ENCODE results near the gene DUOX1.

The DUOX1 gene

DNA sequence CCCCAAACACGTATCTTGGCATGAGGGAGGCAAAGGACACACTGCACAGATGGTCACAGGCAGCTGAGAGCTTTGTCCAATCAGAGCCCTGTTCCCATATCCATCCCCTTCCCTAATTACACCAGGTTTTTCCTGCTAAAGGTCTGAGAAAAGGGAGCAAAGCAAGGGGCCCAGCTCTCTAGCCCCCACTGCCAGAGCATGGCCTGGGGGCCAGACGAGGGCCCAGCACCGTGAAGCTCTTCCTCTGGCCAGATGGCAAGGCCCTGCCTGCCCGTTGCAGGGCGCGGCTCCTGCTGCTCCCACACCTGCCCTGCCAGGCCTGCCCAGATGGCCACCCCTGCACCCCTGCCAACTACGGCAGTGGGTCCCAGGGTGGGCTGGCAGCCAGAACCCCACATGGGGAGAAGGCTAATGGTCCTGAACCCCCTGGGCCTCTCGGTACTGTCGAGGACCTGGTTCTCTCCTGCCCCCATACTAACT lies 54.8 kb downstream of the DUOX1 start:
- FAIRE-seq (no peak), DNase-seq (ENCODE audit: insufficient read length, low spot score) (no peak)
- TF ChIP-seq PAX5 (IDR thresholded peaks at IDR 0.05; ENCODE audit: insufficient read depth, low read length, severe bottlenecking) (no peak), TAF1 (IDR thresholded peaks at IDR 0.05; ENCODE audit: low read depth, low read length) (no peak), POLR2AphosphoS5 (IDR thresholded peaks at IDR 0.05; ENCODE audit: low read depth, low read length) (no peak), POU2F2 (IDR thresholded peaks at IDR 0.05; ENCODE audit: low read depth, low read length) (no peak), POLR2A (IDR thresholded peaks at IDR 0.05; ENCODE audit: low read depth, low read length) (no peak), SPI1 (IDR thresholded peaks at IDR 0.05; ENCODE audit: low read depth, low read length) (no peak)

DNA sequence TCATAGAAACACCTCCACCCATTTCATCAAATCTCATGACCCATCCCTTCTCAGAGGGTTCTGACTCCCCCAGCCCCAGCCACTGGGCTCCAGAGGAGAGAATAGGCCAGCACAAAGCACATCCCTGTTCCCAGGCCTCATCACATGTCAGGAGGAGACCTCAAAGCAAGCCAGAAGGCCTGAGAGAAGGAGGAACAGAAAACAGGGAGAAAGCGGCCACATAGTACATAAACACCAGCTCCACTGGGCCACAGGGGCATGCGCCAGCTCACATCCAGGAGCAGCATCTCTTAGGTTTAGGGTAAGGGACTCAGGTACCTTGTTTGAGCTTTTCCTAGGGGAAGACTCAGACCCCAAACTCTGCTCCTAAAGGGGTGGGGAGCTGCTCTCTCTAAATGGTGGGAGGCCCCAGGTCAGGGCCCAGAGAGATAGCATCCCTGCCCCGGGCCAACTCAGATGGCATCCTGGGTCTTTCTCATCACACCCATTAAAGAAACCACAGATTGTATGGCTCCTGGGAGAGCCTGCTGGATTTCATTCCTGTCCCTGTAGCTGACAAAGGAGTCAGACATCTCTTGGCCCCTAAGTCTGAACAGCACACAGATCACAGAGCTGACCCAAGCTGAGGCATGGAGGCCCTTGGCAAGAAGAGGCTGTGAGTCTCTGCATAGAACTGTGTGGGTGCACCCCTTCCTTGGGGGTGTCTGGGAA lies 55.4 kb downstream of the DUOX1 start:
- DNase-seq (ENCODE audit: insufficient read length, low spot score) (no peak), FAIRE-seq (no peak)
- TF ChIP-seq TAF1 (IDR thresholded peaks at IDR 0.05; ENCODE audit: low read depth, low read length) (no peak), POLR2AphosphoS5 (IDR thresholded peaks at IDR 0.05; ENCODE audit: low read depth, low read length) (no peak), PAX5 (IDR thresholded peaks at IDR 0.05; ENCODE audit: insufficient read depth, low read length, severe bottlenecking) (no peak), POU2F2 (IDR thresholded peaks at IDR 0.05; ENCODE audit: low read depth, low read length) (no peak), POLR2A (IDR thresholded peaks at IDR 0.05; ENCODE audit: low read depth, low read length) (no peak), SPI1 (IDR thresholded peaks at IDR 0.05; ENCODE audit: low read depth, low read length) (no peak)

DNA sequence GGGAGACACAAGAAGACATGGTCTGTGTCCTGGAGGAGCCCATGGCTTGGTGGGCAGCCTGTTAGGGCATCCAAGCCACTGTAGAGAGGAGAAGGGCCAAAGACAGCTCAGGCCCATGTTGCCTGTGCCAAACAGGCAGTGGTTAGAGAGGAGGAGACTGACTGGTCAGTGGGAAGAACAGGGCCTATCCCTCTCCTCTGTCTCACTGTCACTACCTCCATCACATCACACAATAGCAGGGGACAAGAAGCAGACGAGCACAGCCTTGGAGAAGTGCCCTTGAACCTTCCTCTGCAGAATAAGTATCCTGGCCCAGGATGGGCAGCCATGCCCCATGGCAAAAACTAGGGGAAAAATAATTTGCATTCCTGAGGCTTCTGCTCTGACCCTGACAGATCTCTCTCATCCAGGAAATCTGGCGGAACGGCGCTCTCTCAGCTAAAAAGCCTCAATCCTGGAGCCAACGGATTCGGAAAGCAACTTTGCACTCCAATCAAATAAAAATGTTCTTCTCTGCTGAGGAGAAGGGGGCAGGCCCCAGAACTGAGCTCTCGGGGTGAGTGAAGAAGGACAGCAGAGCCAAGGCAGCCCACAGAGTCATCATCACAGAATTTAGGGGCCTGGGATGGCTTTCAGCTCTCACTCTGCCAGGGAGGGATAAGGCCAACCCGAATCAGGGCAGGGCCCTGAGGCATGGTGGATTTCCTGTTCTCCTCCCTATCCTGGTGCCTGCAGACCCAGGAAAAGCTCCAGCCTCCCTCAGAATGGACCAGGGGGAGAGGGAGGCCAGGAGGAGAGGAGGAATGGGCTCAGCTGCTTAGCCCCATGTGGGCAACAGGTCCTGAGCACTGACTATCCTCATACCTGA lies 56.3 kb downstream of the DUOX1 start:
- FAIRE-seq (no peak), DNase-seq (ENCODE audit: insufficient read length, low spot score) (no peak)
- no peak for TF ChIP-seq POU2F2 (IDR thresholded peaks at IDR 0.05; ENCODE audit: low read depth, low read length)
- TF ChIP-seq SPI1 (IDR thresholded peaks at IDR 0.05; ENCODE audit: low read depth, low read length), result no peak

DNA sequence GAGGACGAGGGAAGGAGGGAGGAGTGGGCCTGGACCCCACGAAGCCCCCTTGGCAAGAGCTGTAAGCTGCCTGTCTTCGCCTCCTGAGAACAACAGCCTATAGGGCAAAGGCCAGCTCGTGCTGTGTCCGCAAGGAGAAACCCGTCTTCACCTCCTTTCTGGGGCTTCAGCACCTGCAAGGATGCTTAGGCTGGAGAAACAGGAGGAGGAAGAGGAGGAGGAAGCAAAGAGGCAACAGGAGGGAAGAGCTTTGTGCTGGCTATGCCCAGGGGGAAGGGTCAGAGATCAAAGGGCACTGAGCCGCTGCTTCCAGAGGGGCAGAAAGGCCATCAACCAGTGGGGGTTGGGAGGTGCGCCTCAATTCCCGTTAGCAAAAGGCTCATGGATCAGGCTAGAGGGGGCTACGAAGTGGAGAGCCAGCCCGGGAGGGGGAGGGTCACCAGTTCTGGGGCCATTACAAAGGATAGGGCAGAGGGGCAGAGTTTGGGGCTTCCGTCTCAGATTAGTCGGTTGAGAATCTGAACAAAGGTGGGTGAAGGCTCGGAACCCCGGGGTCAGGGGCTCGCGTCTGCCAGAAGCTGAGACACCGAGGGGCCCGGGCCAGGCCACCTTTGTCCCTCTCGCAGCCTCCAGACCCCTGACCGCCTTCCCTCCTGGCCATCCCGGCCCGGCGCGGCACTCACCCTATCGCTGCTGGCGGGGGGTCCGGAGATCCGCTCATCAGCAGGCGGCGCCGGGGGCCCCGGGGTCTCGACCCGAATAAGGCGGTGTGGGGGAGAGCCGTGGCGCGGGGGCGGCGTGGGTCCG lies 57.2 kb downstream of the DUOX1 start:
- TF ChIP-seq TAF1 (IDR thresholded peaks at IDR 0.05; ENCODE audit: low read depth, low read length) (no peak), POLR2AphosphoS5 (IDR thresholded peaks at IDR 0.05; ENCODE audit: low read depth, low read length) (no peak), PAX5 (IDR thresholded peaks at IDR 0.05; ENCODE audit: insufficient read depth, low read length, severe bottlenecking) (no peak), POU2F2 (IDR thresholded peaks at IDR 0.05; ENCODE audit: low read depth, low read length) (no peak), POLR2A (IDR thresholded peaks at IDR 0.05; ENCODE audit: low read depth, low read length) (no peak), SPI1 (IDR thresholded peaks at IDR 0.05; ENCODE audit: low read depth, low read length) (no peak)
- DNase-seq (ENCODE audit: insufficient read length, low spot score) (no peak), FAIRE-seq (no peak)

DNA sequence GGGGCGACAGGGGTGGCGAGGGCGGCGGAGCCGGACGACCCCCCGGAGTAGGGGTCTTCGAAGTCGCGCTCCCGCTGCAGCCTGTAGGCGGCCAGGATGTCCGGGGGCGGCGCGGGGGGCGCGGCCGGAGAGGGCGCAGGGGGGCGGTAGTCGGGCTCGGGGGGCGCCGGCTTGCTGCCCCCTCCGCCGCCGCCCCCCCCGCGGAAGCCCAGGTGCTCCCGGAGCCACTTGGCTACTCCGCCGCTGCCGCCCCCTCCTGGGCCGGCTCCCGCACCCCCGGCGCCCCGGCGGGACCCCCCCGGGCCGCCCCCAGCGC lies 57.7 kb downstream of the DUOX1 start:
- DNase-seq (ENCODE audit: insufficient read length, low spot score) (no peak), FAIRE-seq (no peak)
- TF ChIP-seq POLR2AphosphoS5 (IDR thresholded peaks at IDR 0.05; ENCODE audit: low read depth, low read length) (no peak), POU2F2 (IDR thresholded peaks at IDR 0.05; ENCODE audit: low read depth, low read length) (no peak), POLR2A (IDR thresholded peaks at IDR 0.05; ENCODE audit: low read depth, low read length) (no peak), SPI1 (IDR thresholded peaks at IDR 0.05; ENCODE audit: low read depth, low read length) (no peak), PAX5 (IDR thresholded peaks at IDR 0.05; ENCODE audit: insufficient read depth, low read length, severe bottlenecking) (no peak), TAF1 (IDR thresholded peaks at IDR 0.05; ENCODE audit: low read depth, low read length) (no peak)

DNA sequence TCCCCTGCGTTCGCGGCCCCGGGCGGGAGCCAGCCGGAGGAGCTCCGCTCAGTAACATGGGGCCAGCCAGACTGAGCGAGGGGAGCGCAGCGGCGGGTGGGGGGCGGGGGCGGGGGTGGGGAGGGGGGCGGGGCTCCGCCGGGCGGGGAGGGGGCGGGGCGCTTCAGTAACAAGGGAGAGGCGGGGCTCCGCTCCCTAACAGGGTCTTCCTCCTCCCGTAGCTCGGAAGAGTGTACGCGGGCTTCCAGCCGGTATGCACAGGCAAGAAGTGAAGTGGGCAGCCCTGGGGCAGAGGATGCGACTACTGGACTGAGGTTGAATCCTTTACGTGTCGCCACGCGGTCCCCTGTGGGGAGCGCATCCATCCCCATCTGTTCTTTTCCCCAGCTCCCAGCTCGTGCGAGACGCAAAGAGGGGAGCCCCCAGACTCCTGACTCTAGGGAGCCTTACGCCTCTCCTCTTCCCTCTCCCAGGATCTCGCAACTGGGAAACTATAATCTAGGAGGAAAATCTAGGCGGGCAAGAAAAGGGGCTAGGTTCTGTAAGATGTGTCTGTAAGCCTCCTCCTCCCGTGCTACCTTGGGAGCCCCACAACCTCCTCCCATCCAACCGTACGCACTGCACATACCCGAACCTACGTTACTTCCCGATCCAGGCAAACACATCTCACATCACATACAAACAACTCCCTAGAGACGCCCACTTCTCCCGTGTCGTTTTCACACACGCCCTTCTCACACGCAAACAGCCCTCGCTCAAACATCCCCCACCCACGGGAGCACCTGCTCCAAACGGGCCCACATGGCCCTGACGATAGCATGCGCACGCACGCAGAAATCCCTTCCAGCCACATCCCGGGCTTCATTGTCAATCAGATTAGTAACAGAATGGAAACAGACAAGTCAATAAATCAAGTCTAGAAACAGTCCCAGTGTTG lies 58.4 kb downstream of the DUOX1 start, which contains the start of gene SHF:
SHF (minus strand) TSS at position 73 of the 937 bp plus-strand sequence; CDS start at position 58, 15 bp downstream.
- TF ChIP-seq TAF1 (IDR thresholded peaks at IDR 0.05; ENCODE audit: low read depth, low read length) (no peak; the same call in 1 of the 2 replicates), POU2F2 (IDR thresholded peaks at IDR 0.05; ENCODE audit: low read depth, low read length) (no peak), SPI1 (IDR thresholded peaks at IDR 0.05; ENCODE audit: low read depth, low read length) (no peak), POLR2AphosphoS5 (IDR thresholded peaks at IDR 0.05; ENCODE audit: low read depth, low read length) (peak; percentile 83), POLR2A (IDR thresholded peaks at IDR 0.05; ENCODE audit: low read depth, low read length) (peak; percentile 71), PAX5 (IDR thresholded peaks at IDR 0.05; ENCODE audit: insufficient read depth, low read length, severe bottlenecking) (no peak)
- FAIRE-seq (peak; percentile 76), DNase-seq (ENCODE audit: insufficient read length, low spot score) (no peak)

DNA sequence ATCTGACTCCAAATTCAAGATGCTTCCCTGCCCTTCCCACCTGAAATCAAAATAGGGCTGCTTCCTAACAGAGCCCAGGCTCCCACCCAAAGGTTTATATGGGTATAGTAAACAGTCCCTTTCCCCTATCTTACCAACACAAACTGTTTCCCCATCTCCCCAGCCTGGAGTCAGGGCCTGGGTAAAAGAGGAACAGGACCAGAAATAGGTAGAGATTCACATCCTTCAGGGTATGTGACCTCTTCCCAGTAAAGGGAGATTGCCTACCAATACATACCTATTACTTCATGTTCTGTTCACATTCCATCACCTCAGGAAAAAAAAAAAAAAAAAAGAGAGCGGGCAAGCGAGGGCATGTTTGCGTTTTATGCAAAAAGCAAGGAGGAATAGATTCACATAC lies 67.7 kb downstream of the DUOX1 start:
- TF ChIP-seq POU2F2 (IDR thresholded peaks at IDR 0.05; ENCODE audit: low read depth, low read length), result no peak
- peak; percentile 59 for TF ChIP-seq SPI1 (IDR thresholded peaks at IDR 0.05; ENCODE audit: low read depth, low read length)
- DNase-seq (ENCODE audit: insufficient read length, low spot score) (no peak), FAIRE-seq (no peak)

DNA sequence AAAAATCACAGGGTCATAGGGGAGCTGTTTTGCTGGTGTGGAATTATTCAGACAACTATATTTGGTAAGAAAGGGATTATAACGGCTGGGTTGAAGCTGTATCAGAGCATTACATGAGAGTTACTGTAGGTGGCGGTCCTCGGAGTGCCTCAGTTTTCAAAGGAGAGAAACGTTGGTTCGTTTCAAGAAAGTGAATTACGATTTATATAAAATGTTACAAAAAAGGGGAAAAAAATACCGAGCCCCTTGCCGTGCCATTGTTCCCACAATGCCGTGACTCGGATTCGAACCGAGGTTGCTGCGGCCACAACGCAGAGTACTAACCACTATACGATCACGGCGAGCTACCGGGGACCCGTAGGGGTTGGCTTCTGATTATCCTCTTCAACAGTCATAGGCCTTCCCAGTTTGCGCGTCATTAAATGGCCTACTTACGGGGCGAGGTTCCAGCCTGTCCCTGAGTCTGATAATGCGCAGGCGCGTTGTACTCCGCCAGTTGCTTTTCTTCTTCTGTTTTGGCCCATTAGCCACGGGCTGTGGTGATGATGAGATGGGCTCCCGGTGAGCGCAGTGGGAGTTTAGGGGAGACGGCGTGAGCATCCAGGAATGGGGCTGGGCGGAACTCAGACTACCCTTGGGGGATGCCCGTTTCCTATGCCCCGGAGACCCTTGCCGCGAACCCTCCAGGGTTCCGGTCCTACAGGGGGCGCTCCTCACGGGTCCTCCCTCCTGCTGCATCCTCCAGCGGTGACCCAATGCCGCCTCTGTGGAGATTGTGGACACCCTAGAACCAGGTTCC lies 68.7 kb downstream of the DUOX1 start:
- TF ChIP-seq POLR2AphosphoS5 (IDR thresholded peaks at IDR 0.05; ENCODE audit: low read depth, low read length) (peak; percentile 92), POU2F2 (IDR thresholded peaks at IDR 0.05; ENCODE audit: low read depth, low read length) (0 out of 2 replicates have a peak, but pooled peaks have one; percentile 41), POLR2A (IDR thresholded peaks at IDR 0.05; ENCODE audit: low read depth, low read length) (peak; percentile 95), SPI1 (IDR thresholded peaks at IDR 0.05; ENCODE audit: low read depth, low read length) (0 out of 2 replicates have a peak, but pooled peaks have one; percentile 3), TAF1 (IDR thresholded peaks at IDR 0.05; ENCODE audit: low read depth, low read length) (peak; percentile 78), PAX5 (IDR thresholded peaks at IDR 0.05; ENCODE audit: insufficient read depth, low read length, severe bottlenecking) (no peak)
- no peak for DNase-seq (ENCODE audit: insufficient read length, low spot score)
- peak; percentile 85 for FAIRE-seq

All from GM12891 (cell line).